GM21390 (cell line): Measurements from ENCODE around the gene MTAP.

ENCODE experiments used
- ATAC-seq: cut with Tn5 transposase; IDR thresholded peaks from one replicate; pipeline ENCODE4 v1.9.1; 2021; ENCODE audit not compliant: unreplicated experiment

The MTAP gene

GRCh38 chr9:21804331-21804730, 1.9 kb downstream of the MTAP start:
- ATAC-seq = no peak

- ATAC-seq = no peak
Observed at GRCh38 chr9:21804791-21805190, 2.4 kb downstream of the MTAP start.

- no peak for ATAC-seq
Observed at GRCh38 chr9:21806644-21807043, 4.2 kb downstream of the MTAP start.

GRCh38 chr9:21810388-21810787, 8.0 kb downstream of the MTAP start:
- ATAC-seq = no peak

GRCh38 chr9:21810881-21811280, 8.4 kb downstream of the MTAP start:
- ATAC-seq = no peak

- no peak for ATAC-seq
Observed at GRCh38 chr9:21811914-21812313, 9.5 kb downstream of the MTAP start.

GRCh38 chr9:21812415-21812814, 10.0 kb downstream of the MTAP start:
- ATAC-seq = no peak

GRCh38 chr9:21812946-21813568, 10.6 kb downstream of the MTAP start:
- peak; percentile 69 for ATAC-seq

- peak; percentile 43 for ATAC-seq
Observed at GRCh38 chr9:21813575-21814473, 11.4 kb downstream of the MTAP start.

- no peak for ATAC-seq
Observed at GRCh38 chr9:21815643-21816042, 13.2 kb downstream of the MTAP start.

- no peak for ATAC-seq
Observed at GRCh38 chr9:21817176-21817575, 14.7 kb downstream of the MTAP start.

GRCh38 chr9:21825637-21826036, 23.2 kb downstream of the MTAP start:
- no peak for ATAC-seq

- ATAC-seq = no peak
Observed at GRCh38 chr9:21828853-21829410, 26.5 kb downstream of the MTAP start.

- ATAC-seq = no peak
Observed at GRCh38 chr9:21830589-21830988, 28.2 kb downstream of the MTAP start.

- peak; percentile 42 for ATAC-seq
Observed at GRCh38 chr9:21831841-21832509, 29.5 kb downstream of the MTAP start.

GRCh38 chr9:21833090-21833801, 30.8 kb downstream of the MTAP start:
- ATAC-seq = peak; percentile 76

GRCh38 chr9:21835121-21835520, 32.7 kb downstream of the MTAP start:
- ATAC-seq = no peak

GRCh38 chr9:21836437-21837161, 34.2 kb downstream of the MTAP start:
- no peak for ATAC-seq

- ATAC-seq = no peak
Observed at GRCh38 chr9:21837501-21837900, 35.1 kb downstream of the MTAP start.

- ATAC-seq = no peak
Observed at GRCh38 chr9:21840647-21841046, 38.2 kb downstream of the MTAP start.
